Measurements from ENCODE around the gene TMEM231.

Gene TMEM231

DNA sequence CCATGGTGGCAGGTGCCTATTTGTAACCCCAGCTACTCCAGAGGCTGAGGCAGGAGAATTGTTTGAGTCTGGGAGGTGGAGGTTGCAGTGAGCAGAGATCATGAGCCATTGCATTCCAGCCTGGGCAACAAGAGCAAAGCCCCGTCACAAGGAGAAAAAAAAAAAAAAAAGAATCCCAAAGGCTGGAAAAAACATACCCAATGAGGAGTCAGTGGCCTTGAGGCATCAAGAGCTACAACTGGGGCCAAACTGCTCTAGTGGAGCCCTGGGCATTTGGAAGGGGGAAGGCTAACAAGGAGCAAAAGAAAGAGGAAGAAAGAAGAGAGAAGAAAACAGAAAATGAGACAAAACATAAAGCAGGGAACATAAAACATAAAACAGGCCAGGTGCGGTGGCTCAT, 67.7 kb downstream of the TMEM231 start:
- no peak for DNase-seq (ENCODE audit: low read depth in 2 of 2)

Measured in stimulated activated CD8-positive, alpha-beta memory T cell treated with anti-CD3 and anti-CD28 coated beads, Interleukin-2, amount 100 ng/mL, for 48 hours (primary cell).